Ovary (tissue), 9 donors: ENCODE data around the gene ERI3. TPM values are rescaled to one million over a fixed set of nuclear protein-coding genes. Genes with fewer than 3 reads are reported as not detected.

Experiments used
- DNase-seq, 5 donors: peaks; one replicate each; pipeline ENCODE4 v3.0.0-alpha.2; 2019 to 2020
- H3K27ac ChIP-seq, 2 donors: fragments of 200-600 bp; one replicate each; pipeline versions ENCODE4 v1.5.1 to v1.8.0; 2019 to 2022
- H3K27me3 ChIP-seq: fragments of 200-600 bp; one replicate; pipeline ENCODE4 v1.8.0; 2022
- H3K36me3 ChIP-seq: fragments of 200-600 bp; sonication (generic); one replicate; pipeline ENCODE4 v1.5.1; 2019
- H3K4me1 ChIP-seq: one replicate; pipeline ENCODE4 v1.8.1; 2013; ENCODE audit warnings: mild to moderate bottlenecking, moderate library complexity; ENCODE audit not compliant: insufficient read depth
- H3K4me3 ChIP-seq: fragments of 200-600 bp; sonication (generic); one replicate; pipeline ENCODE4 v1.5.1; 2017
- H3K9me3 ChIP-seq, 2 donors: fragments of 200-600 bp in 1 of 2; sonication (generic) in 1 of 2; one replicate each; pipeline versions ENCODE4 v1.5.1 to v1.8.1; 2013 to 2019; ENCODE audit warnings: mild to moderate bottlenecking in 1 of 2, moderate library complexity in 1 of 2
- CTCF ChIP-seq, 3 donors: fragments of 450-650 bp in 2 of 3; fragments of 200-600 bp in 1 of 3; IDR thresholded peaks; one replicate each; pipeline versions ENCODE4 v1.5.1 to v1.8.0; 2016 to 2022; ENCODE audit warnings: antibody characterized with exemption in 3 of 3, mild to moderate bottlenecking in 1 of 3
- EP300 ChIP-seq: sonication (generic); formaldehyde crosslinking; IDR thresholded peaks from one replicate; pipeline ENCODE4 v1.6.1; 2017; ENCODE audit warnings: antibody characterized with exemption
- POLR2A ChIP-seq: fragments of 450-650 bp; IDR thresholded peaks from one replicate; pipeline ENCODE4 v1.6.1; 2017; ENCODE audit warnings: antibody characterized with exemption, mild to moderate bottlenecking, moderate library complexity
- WGBS, 3 donors: extraction: QIAGEN DNeasy Blood & Tissue Kit in 1 of 3; methylation state at CpG; one replicate each; pipeline versions ENCODE4 v1.1.5 to v1.1.7; 2013 to 2017; 5-methylcytosine and 5-hydroxymethylcytosine counted together
- intact Hi-C, 4 donors: fragments of 100-400 bp; cut with DNase I; formaldehyde crosslinking; loops; one replicate each; pipeline versions ENCODE4 v1.11.0 to v1.15.1; 2022 to 2023
- polyA plus RNA-seq, 2 donors: library from polyadenylated mRNA; stranded (reverse); fragments of 200-250 nt in 1 of 2; fragments of 350-450 nt in 1 of 2; fragmentation: Illumina TruSeq in 1 of 2; extraction: RNeasy Lipid Tissue Mini Kit (QIAGEN cat#74804) in 1 of 2; gene quantifications; one replicate each; pipeline ENCODE4 v1.2.3, GENCODE V29; 2013 to 2014
- total RNA-seq, 7 donors: library from RNA; depleted of rRNA in 2 of 7; stranded (reverse); fragments of >200 nt in 2 of 7; fragmentation: NEBNext Ultra II Directional in 3 of 7; extraction: Animal tissue kit (Norgen Biotek cat#: 25700) in 3 of 7; gene quantifications; one replicate each; pipeline versions ENCODE4 v1.1.0 to v1.2.4, GENCODE V29; 2016 to 2023
- donor health status: DM: no; HTN: no; CAD: no; lungs with moderate emphysema.
- donor health status: DM: no; HTN: no; CAD: no.
- donor health status: Bipolar disorder and iron deficiency.
- donor health status: DM: yes; HTN: yes; CAD: no.
- donor health status: DM: no; HTN: no; CAD: no.
- donor health status: DM: yes; HTN: yes; CAD: no.

The ERI3 gene
- total and polyA plus RNA-seq, 9 donors, result 35.4 to 67.0 (median 48.9) TPM

DNA sequence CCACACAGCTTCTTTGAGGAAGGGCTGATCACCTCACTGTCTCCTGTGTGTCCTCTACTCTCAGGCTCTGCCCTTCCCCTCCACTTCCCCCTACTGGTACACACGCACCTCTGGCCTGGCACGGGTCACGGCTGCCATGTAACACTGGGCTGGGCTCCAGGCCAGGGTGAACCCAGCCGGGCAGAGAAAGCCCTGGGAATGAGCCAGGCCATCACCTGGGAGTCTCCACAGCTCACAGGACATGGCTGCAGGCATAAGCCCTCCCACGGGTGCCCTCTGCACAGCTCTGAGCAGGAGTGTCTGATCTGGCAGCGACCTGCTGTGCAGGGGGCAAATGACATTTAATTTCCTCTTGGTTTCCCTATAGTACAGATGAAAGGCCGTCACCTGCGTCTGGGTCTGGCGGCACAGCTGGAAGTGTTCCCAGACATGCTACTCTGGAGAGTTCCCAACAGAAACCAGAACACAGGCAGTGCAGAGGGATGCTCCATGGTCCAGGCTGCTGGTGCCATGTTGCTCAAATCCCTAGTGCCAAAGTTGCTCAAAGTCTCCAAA is 61.2 kb downstream of the ERI3 start:
- no peaks in the 10 kb centered on the region for H3K4me1 ChIP-seq
- no peak overlapping the region for H3K27ac ChIP-seq
- no peaks in the 10 kb centered on the region for H3K36me3 ChIP-seq
- H3K27me3 ChIP-seq, result no peaks in the 10 kb centered on the region
- H3K9me3 ChIP-seq, result no peaks in the 10 kb centered on the region
- no peak overlapping the region for H3K4me3 ChIP-seq
- WGBS, 3 donors, result 57 to 73% (median 64%) methylated on average over 9 of the region's 9 CpGs
- intact Hi-C loops, result no loop called here
- TF ChIP-seq POLR2A, result no peak
- TF ChIP-seq CTCF (IDR thresholded peaks at IDR 0.05), result no peak
- no peak for TF ChIP-seq EP300
- peak in 1 of 5 donors; percentile 35 for DNase-seq

- Histone ChIP-seq H3K4me3 (no peak overlapping the region), H3K4me1 (no peaks in the 10 kb centered on the region), H3K27ac (no peak overlapping the region), H3K27me3 (no peaks in the 10 kb centered on the region), H3K9me3 (no peaks in the 10 kb centered on the region), H3K36me3 (no peaks in the 10 kb centered on the region)
- TF ChIP-seq CTCF (IDR thresholded peaks at IDR 0.05), result no peak
- TF ChIP-seq POLR2A, result no peak
- TF ChIP-seq EP300, result no peak
- 85 to 92% (median 92%) methylated on average over 10 of the region's 10 CpGs for WGBS, 3 donors
- no peak for DNase-seq
- intact Hi-C loops, result no loop called here
These were observed 62.4 kb downstream of the ERI3 start for GRCh38 chr1:44292651-44293050.

- no peak for DNase-seq
- Histone ChIP-seq H3K9me3 (no peaks in the 10 kb centered on the region), H3K4me3 (no peak overlapping the region), H3K27me3 (no peaks in the 10 kb centered on the region), H3K36me3 (no peaks in the 10 kb centered on the region), H3K27ac (no peak overlapping the region), H3K4me1 (no peaks in the 10 kb centered on the region)
- TF ChIP-seq POLR2A (no peak), EP300 (no peak), CTCF (IDR thresholded peaks at IDR 0.05) (no peak)
- 72 to 77% (median 74%) methylated on average over 11 of the region's 11 CpGs for WGBS, 3 donors
- intact Hi-C loops, result no loop called here
These were observed 64.6 kb downstream of the ERI3 start for GRCh38 chr1:44290250-44291094.

DNA sequence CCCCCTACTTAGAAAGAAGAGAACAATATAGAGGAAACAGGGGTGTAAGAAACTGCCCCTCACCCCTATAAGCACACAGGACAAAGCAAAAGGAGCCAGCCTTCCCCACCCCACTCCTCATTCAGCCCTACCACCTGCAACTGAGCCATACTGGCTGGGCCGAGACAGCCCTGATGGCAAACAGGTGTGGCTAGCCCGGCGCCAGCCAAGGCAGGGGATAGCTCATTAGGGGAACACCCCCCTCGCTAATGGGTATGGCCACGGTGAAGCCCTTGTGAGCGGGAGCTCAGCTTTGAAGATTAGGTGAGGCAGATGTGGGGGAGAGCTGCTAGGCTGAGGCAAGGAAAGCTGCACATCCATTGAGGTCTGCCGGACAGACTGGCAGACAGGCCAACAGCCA is 65.5 kb downstream of the ERI3 start:
- 59 to 65% (median 62%) methylated on average over 7 of the region's 7 CpGs for WGBS, 3 donors
- TF ChIP-seq POLR2A (no peak), CTCF (IDR thresholded peaks at IDR 0.05) (no peak), EP300 (no peak)
- H3K4me1 ChIP-seq, result no peaks in the 10 kb centered on the region
- H3K4me3 ChIP-seq, result no peak overlapping the region
- H3K27ac ChIP-seq, result no peak overlapping the region
- H3K27me3 ChIP-seq, result no peaks in the 10 kb centered on the region
- H3K36me3 ChIP-seq, result no peaks in the 10 kb centered on the region
- no peaks in the 10 kb centered on the region for H3K9me3 ChIP-seq
- DNase-seq, result no peak
- intact Hi-C loops, result no loop called here
